AG04449 (cell line): Measurements from ENCODE around the gene GOLGA6L7.

Experiments
- CTCF ChIA-PET: fragments of 350-600 bp; formaldehyde crosslinking; extraction: SDS; loops from one replicate; lab custom pipeline; 2021; ENCODE audit warnings: antibody characterized with exemption; lab: Yijun Ruan, JAX
- POLR2A ChIA-PET: fragments of 400-600, 350-600 bp; formaldehyde crosslinking; extraction: SDS; loops from one replicate; lab custom pipeline; 2020; ENCODE audit warnings: antibody characterized with exemption, inconsistent platforms; lab: Yijun Ruan, JAX
- DNase-seq: peaks from one replicate; pipeline ENCODE4 v3.0.0-alpha.2; 2010; ENCODE audit warnings: low read depth, low spot score
- H3K4me3 ChIP-seq: 2 replicates; pipeline ENCODE4 v1.5.1; 2011; ENCODE audit warnings: low read depth, mild to moderate bottlenecking, control low read depth, low read length
- TF ChIP-seq, protein P1 (sequence below): IDR thresholded peaks from one replicate; pipeline ENCODE4 v1.5.1; 2011; ENCODE audit warnings: mild to moderate bottlenecking, moderate library complexity, low read length, control low read depth, inconsistent platforms; ENCODE audit not compliant: insufficient read depth; ENCODE audit errors: missing control alignments

The GOLGA6L7 gene

GRCh38 chr15:28888302-28888894 is 40.0 kb upstream of the GOLGA6L7 start:
- CTCF ChIA-PET = interaction anchor here (0.9 to 3.8 kb wide), 2 partner anchors 201 to 214 kb away, joined by 3 to 11 read pairs; no protein-coding TSS in a partner anchor
- POLR2A ChIA-PET = no interaction called here
- DNase-seq = no peak
- TF ChIP-seq, protein P1, sequence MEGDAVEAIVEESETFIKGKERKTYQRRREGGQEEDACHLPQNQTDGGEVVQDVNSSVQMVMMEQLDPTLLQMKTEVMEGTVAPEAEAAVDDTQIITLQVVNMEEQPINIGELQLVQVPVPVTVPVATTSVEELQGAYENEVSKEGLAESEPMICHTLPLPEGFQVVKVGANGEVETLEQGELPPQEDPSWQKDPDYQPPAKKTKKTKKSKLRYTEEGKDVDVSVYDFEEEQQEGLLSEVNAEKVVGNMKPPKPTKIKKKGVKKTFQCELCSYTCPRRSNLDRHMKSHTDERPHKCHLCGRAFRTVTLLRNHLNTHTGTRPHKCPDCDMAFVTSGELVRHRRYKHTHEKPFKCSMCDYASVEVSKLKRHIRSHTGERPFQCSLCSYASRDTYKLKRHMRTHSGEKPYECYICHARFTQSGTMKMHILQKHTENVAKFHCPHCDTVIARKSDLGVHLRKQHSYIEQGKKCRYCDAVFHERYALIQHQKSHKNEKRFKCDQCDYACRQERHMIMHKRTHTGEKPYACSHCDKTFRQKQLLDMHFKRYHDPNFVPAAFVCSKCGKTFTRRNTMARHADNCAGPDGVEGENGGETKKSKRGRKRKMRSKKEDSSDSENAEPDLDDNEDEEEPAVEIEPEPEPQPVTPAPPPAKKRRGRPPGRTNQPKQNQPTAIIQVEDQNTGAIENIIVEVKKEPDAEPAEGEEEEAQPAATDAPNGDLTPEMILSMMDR = no peak
- no peak overlapping the region for H3K4me3 ChIP-seq

DNA sequence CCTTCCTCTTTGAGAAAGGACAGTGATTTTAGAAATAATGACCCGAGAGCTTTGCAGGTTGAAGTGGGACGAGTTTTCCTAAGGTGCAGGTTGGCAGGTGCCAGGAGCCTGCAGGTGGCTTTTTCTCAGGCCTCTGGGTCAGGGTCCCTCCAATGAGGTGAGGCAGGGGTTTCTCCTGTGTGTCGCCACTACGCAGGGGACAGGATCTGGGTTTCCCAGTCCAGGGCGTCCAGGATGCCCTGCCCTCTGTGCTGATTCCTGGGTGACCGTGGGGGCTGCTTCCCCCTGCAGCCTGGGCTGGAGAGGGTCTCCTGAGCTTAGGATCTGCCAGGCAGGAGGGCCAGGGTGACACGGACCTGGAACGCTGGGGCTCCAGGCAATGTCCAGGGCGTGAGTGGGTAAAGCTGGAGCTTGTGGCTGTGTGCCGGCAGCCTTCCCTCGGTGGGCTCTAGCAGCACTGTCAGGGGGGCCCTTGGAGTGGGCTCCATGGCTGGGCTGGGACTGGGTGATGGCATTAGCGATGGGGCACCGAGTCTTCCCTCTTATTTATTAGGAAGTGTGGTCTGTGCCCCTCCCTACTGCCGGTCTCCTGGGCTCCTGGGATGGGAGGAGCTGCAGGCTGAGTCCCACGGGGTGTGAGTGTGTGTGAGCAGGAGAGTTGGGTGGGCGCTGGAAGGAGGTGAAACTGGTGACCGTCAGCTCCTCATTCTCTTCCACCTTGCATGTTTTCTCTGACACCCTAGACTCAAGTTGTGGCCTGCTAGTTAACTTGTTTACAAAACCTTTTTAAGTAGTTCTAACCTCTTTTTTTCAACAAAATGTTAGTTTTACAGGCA is 39.1 kb upstream of the GOLGA6L7 start:
- CTCF ChIA-PET = interaction anchor here (0.9 to 3.8 kb wide), 3 partner anchors 202 to 217 kb away, joined by 3 to 11 read pairs (median 4); no protein-coding TSS in a partner anchor

DNA sequence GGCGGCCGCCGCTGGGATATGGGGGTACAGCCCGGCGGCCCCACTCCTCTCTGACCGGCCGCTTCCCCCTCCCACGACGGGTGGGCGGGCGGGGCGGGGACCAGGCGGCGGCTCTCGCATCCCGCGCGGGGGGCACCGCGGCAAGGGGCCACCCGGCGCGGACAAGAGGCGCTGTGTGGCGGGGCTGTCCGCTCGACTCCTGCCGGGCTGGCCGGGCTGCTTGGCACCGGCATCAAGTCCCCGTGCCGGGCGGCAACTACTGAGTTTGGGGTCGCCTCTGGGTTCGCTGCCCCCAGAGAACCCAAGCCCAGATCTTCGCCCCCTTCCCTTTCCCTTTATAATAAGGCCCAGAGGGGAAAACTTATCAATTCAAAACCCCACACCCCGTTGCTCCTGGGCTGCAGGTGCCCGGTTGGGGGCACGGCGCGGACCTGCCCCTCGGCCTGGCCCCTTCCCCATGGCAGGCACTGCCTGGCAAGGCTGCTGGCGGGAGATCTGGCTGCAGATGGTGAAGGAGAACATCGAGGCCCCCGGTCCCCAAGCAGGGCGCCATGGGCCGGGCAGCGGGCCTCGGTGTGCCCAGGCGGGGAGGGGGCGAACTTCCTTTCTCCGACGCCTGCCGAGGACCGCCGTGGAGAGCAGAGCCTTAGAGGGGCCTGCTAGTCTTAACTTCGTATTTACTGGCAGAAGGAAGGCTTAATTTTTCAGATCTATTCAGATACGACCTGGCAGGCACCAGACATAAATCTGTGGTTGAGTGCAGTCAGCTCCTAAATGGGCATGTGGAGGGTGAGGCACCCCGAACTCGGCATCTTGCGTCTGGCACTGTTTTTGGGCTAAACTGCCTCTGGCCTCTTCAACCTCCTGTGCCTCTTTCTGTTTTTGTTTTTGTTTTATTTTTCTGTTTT is 38.2 kb upstream of the GOLGA6L7 start:
- ChIA-PET POLR2A (interaction anchor here (0.6 kb wide), 1 partner anchor 216 kb away, joined by 4 read pairs; no protein-coding TSS in a partner anchor), CTCF (interaction anchor here (0.9 to 3.8 kb wide), 5 partner anchors 91 to 217 kb away, joined by 4 to 11 read pairs (median 4); no protein-coding TSS in a partner anchor)
- no peak for DNase-seq
- peak overlapping the region; percentile 63 for H3K4me3 ChIP-seq
- TF ChIP-seq, protein P1 = no peak

More for the DNA sequence above, 39.1 kb upstream of the GOLGA6L7 start:
- POLR2A ChIA-PET = no interaction called here
- no peak for DNase-seq
- TF ChIP-seq, protein P1 = no peak
- peak overlapping the region; percentile 63; the same call in 1 of the 2 replicates for H3K4me3 ChIP-seq

DNA sequence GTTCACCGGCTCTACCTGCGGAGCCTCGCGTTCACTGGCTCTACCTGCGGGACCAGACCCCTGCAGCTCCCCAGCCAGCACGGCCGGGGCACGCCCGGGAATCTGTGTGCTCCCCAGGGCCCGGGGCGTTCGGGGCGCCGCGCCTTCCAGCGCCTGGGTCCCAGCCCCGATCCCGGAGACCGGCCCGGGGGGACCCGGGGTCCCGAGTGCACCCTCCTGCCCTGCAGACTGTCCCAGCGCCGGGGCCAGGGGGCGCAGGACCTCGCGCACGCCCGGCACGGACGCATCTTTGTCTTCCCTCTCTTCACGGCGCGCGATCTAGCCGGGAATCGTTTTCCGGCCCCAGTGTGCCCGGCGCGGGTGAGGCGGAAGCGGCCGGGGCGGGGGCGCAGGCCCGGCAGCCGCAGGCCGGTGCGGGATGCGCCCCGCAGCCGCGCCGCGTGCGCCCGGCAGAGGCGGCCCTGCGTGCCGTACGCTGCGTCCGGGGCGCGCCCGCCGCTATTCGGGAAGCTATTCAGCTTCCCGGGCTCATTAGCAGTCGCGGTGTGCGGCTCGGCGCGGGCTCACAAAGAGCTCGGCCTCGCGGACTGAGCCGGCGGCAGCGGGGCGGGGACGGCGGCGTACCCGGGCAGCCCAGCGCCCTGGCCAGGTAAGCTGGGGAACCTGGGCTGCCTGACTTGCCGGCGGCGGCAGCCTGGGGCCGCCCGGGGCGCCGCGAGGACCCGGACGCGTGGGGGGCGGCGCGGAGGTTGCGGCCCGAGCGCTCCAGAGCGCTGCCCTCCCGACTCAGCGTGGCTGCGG is 37.4 kb upstream of the GOLGA6L7 start, which contains the start of gene APBA2:
Gene APBA2 (plus strand): TSS at position 345 of the 801 bp plus-strand sequence. CDS start 167,911 bp downstream, outside the sequence.
- TF ChIP-seq, protein P1 = peak; percentile 18
- peak within 1 kb of the TSS; percentile 63 for H3K4me3 ChIP-seq
- CTCF ChIA-PET = interaction anchor here (0.9 to 3.8 kb wide), 4 partner anchors 92 to 218 kb away, joined by 4 to 11 read pairs (median 6); no protein-coding TSS in a partner anchor
- POLR2A ChIA-PET = interaction anchor here (0.6 kb wide), 1 partner anchor 215 kb away, joined by 4 read pairs; no protein-coding TSS in a partner anchor
- no peak for DNase-seq

GRCh38 chr15:28885128-28885629 is 36.7 kb upstream of the GOLGA6L7 start:
- TF ChIP-seq, protein P1 = peak; percentile 14
- ChIA-PET POLR2A (no interaction called here), CTCF (interaction anchor here (1.3 to 3.8 kb wide), 3 partner anchors 90 to 219 kb away, joined by 4 to 11 read pairs (median 7); no protein-coding TSS in a partner anchor)
- peak overlapping the region; percentile 63 for H3K4me3 ChIP-seq
- no peak for DNase-seq
